ENCODE data around the gene TCF4. TPM values are rescaled to one million over a fixed set of nuclear protein-coding genes. Genes with fewer than 3 reads are reported as not detected.

Gene TCF4
- total and polyA plus RNA-seq, 4 donors = 4.3 to 15.3 (median 11.5) TPM

DNA sequence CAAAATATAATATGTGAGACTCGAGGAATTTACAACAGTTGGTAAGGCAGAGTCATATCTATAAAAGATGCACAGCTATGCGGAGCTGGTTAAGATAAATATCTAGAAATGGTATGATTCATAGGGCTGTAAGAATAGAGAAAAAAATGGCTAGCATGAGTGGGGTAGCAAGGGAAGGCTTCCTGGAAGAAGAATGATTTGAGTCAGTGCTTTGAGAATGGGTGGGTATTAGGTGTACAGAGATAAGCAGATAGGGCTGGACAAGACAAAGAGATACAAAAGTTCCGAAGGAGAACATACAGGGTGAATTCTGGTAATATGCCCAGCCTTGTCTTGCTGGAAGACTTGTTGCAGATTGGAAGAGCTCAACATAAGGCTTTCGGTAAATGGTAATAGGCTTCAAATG lies 337.2 kb downstream of the TCF4 start:
- TF ChIP-seq HNF4G (IDR thresholded peaks at IDR 0.05) = no peak
- TF ChIP-seq, protein P1, sequence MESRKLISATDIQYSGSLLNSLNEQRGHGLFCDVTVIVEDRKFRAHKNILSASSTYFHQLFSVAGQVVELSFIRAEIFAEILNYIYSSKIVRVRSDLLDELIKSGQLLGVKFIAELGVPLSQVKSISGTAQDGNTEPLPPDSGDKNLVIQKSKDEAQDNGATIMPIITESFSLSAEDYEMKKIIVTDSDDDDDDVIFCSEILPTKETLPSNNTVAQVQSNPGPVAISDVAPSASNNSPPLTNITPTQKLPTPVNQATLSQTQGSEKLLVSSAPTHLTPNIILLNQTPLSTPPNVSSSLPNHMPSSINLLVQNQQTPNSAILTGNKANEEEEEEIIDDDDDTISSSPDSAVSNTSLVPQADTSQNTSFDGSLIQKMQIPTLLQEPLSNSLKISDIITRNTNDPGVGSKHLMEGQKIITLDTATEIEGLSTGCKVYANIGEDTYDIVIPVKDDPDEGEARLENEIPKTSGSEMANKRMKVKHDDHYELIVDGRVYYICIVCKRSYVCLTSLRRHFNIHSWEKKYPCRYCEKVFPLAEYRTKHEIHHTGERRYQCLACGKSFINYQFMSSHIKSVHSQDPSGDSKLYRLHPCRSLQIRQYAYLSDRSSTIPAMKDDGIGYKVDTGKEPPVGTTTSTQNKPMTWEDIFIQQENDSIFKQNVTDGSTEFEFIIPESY (IDR thresholded peaks at IDR 0.05) = no peak
- TF ChIP-seq, protein P2, sequence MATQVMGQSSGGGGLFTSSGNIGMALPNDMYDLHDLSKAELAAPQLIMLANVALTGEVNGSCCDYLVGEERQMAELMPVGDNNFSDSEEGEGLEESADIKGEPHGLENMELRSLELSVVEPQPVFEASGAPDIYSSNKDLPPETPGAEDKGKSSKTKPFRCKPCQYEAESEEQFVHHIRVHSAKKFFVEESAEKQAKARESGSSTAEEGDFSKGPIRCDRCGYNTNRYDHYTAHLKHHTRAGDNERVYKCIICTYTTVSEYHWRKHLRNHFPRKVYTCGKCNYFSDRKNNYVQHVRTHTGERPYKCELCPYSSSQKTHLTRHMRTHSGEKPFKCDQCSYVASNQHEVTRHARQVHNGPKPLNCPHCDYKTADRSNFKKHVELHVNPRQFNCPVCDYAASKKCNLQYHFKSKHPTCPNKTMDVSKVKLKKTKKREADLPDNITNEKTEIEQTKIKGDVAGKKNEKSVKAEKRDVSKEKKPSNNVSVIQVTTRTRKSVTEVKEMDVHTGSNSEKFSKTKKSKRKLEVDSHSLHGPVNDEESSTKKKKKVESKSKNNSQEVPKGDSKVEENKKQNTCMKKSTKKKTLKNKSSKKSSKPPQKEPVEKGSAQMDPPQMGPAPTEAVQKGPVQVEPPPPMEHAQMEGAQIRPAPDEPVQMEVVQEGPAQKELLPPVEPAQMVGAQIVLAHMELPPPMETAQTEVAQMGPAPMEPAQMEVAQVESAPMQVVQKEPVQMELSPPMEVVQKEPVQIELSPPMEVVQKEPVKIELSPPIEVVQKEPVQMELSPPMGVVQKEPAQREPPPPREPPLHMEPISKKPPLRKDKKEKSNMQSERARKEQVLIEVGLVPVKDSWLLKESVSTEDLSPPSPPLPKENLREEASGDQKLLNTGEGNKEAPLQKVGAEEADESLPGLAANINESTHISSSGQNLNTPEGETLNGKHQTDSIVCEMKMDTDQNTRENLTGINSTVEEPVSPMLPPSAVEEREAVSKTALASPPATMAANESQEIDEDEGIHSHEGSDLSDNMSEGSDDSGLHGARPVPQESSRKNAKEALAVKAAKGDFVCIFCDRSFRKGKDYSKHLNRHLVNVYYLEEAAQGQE (IDR thresholded peaks at IDR 0.05) = no peak
- Histone ChIP-seq H3K27ac (ENCODE audit: low read depth in 1 of 2, low read length in 2 of 2) (no peak overlapping the region), H3K4me1 (ENCODE audit: control insufficient read depth in 4 of 4, insufficient read depth in 4 of 4, low read length in 3 of 4) (no peaks in the 10 kb centered on the region), H3K27me3 (ENCODE audit: control insufficient read depth in 4 of 4, insufficient read depth in 4 of 4, low read length in 3 of 4) (no peaks in the 10 kb centered on the region), H3K4me3 (ENCODE audit: low read depth in 1 of 3, low read length in 3 of 3) (no peak overlapping the region), H3K9me3 (ENCODE audit: control insufficient read depth in 4 of 4, low read length in 3 of 4) (no peaks in the 10 kb centered on the region), H3K9ac (ENCODE audit: low read depth in 1 of 2, low read length in 2 of 2) (no peak overlapping the region), H3K36me3 (ENCODE audit: control insufficient read depth in 4 of 4, insufficient read depth in 3 of 4, low read depth in 1 of 4, low read length in 3 of 4) (no peaks in the 10 kb centered on the region)
- no peak for DNase-seq (ENCODE audit: low spot score)
- WGBS = 82% methylated on average over 4 of the region's 4 CpGs

DNA sequence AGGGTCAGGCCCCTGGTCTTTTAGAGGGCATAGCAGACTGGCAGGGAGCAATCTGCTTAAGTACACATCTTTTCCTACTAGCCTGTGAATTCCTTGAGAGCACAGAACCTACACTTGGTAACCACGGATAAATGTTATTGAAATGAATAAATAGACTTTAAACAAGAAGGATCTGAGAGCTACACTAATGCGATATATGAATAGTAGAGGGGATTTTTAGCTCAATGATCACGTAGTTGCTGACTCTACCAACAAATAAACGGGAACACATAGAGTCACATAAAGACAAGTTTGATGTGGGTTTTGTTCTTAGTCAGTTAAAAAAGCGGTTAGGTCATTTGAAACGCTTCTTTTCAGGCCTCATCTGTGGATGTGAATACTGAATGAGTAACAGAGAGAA lies 338.4 kb downstream of the TCF4 start:
- no peak for DNase-seq (ENCODE audit: low spot score)
- no peaks in the 10 kb centered on the region for H3K4me1 ChIP-seq (ENCODE audit: control insufficient read depth in 4 of 4, insufficient read depth in 4 of 4, low read length in 3 of 4)
- H3K36me3 ChIP-seq (ENCODE audit: control insufficient read depth in 4 of 4, insufficient read depth in 3 of 4, low read depth in 1 of 4, low read length in 3 of 4) = no peaks in the 10 kb centered on the region
- no peak overlapping the region for H3K27ac ChIP-seq (ENCODE audit: low read depth in 1 of 2, low read length in 2 of 2)
- H3K27me3 ChIP-seq (ENCODE audit: control insufficient read depth in 4 of 4, insufficient read depth in 4 of 4, low read length in 3 of 4) = no peaks in the 10 kb centered on the region
- no peak overlapping the region for H3K4me3 ChIP-seq (ENCODE audit: low read depth in 1 of 3, low read length in 3 of 3)
- no peaks in the 10 kb centered on the region for H3K9me3 ChIP-seq (ENCODE audit: control insufficient read depth in 4 of 4, low read length in 3 of 4)
- no peak for TF ChIP-seq FOXA2 (IDR thresholded peaks at IDR 0.05)
- TF ChIP-seq, protein P2 (IDR thresholded peaks at IDR 0.05) = no peak
- no peak overlapping the region for H3K9ac ChIP-seq (ENCODE audit: low read depth in 1 of 2, low read length in 2 of 2)
- WGBS = 88% methylated on average over 6 of the region's 6 CpGs

DNA sequence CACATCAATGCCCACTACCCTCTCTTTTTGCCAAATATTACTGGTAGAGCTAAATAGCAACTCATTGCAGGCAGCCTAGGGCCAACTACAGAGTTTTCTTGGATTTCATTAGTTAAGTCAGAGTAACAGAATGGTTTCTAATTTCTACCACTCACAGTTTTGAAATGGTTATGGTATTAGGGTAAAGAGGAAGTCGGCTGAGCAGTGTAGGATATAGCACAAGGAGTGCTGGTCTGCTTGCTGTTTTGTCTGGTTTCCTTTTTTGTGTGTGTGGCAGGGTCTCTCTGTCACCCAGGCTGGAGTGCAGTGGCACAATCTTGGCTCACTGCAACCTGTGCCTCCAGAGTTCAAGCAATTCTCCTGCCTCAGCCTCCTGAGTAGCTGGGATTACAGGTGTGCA lies 339.5 kb downstream of the TCF4 start:
- Histone ChIP-seq H3K9ac (ENCODE audit: low read depth in 1 of 2, low read length in 2 of 2) (no peak overlapping the region), H3K27me3 (ENCODE audit: control insufficient read depth in 4 of 4, insufficient read depth in 4 of 4, low read length in 3 of 4) (no peaks in the 10 kb centered on the region), H3K36me3 (ENCODE audit: control insufficient read depth in 4 of 4, insufficient read depth in 3 of 4, low read depth in 1 of 4, low read length in 3 of 4) (no peaks in the 10 kb centered on the region), H3K4me1 (ENCODE audit: control insufficient read depth in 4 of 4, insufficient read depth in 4 of 4, low read length in 3 of 4) (no peaks in the 10 kb centered on the region), H3K4me3 (ENCODE audit: low read depth in 1 of 3, low read length in 3 of 3) (no peak overlapping the region), H3K27ac (ENCODE audit: low read depth in 1 of 2, low read length in 2 of 2) (no peak overlapping the region), H3K9me3 (ENCODE audit: control insufficient read depth in 4 of 4, low read length in 3 of 4) (no peaks in the 10 kb centered on the region)
- no peak for DNase-seq (ENCODE audit: low spot score)
- WGBS = 77% methylated on average over 1 of the region's 1 CpG
- no peak for TF ChIP-seq YY1 (IDR thresholded peaks at IDR 0.05)
- TF ChIP-seq NR2F2 (IDR thresholded peaks at IDR 0.05) = no peak
- TF ChIP-seq FOXA2 (IDR thresholded peaks at IDR 0.05) = no peak
- TF ChIP-seq, protein P3, sequence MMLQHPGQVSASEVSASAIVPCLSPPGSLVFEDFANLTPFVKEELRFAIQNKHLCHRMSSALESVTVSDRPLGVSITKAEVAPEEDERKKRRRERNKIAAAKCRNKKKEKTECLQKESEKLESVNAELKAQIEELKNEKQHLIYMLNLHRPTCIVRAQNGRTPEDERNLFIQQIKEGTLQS (IDR thresholded peaks at IDR 0.05) = no peak
- no peak for TF ChIP-seq TAF1 (conservative IDR thresholded peaks at IDR 0.05)
- no peak for TF ChIP-seq SP1 (IDR thresholded peaks at IDR 0.05)
- no peak for TF ChIP-seq HNF4A (conservative IDR thresholded peaks at IDR 0.05)
- TF ChIP-seq, protein P4, sequence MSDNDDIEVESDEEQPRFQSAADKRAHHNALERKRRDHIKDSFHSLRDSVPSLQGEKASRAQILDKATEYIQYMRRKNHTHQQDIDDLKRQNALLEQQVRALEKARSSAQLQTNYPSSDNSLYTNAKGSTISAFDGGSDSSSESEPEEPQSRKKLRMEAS (IDR thresholded peaks at IDR 0.05) = no peak
- no peak for TF ChIP-seq RAD21 (IDR thresholded peaks at IDR 0.05)
- no peak for TF ChIP-seq HNF4G (IDR thresholded peaks at IDR 0.05)
